GM23338 (cell line): ENCODE measurements around the gene MAN1C1. TPM values are rescaled to one million over a fixed set of nuclear protein-coding genes. Genes with fewer than 3 reads are reported as not detected.

Experiments
- ATAC-seq: fragments of 200-7000 bp; cut with Tn5 transposase; 3 replicates; pipeline ENCODE4 v1.9.1; 2020
- DNase-seq: peaks from one replicate; pipeline ENCODE4 v3.0.0-alpha.2; 2015; ENCODE audit warnings: low spot score
- H2AFZ ChIP-seq: fragments of 200-600 bp; sonication (generic); 2 replicates; pipeline ENCODE4 v1.8.0; 2016; ENCODE audit warnings: antibody characterized with exemption, mild to moderate bottlenecking, moderate library complexity
- H3F3A ChIP-seq: fragments of 200-600 bp; sonication (generic); replicated peaks from 2 replicates; pipeline ENCODE4 v1.8.0; 2017; ENCODE audit warnings: antibody characterized with exemption, mixed run types, low read depth
- H3K27ac ChIP-seq: fragments of 200-600 bp; sonication (generic); 2 replicates; pipeline ENCODE4 v1.6.1; 2016; ENCODE audit warnings: low read depth
- H3K27me3 ChIP-seq: fragments of 200-600 bp; sonication (generic); 2 replicates; pipeline ENCODE4 v1.8.0; 2016; ENCODE audit warnings: mild to moderate bottlenecking, mixed run types, moderate library complexity; ENCODE audit not compliant: insufficient read depth
- H3K36me3 ChIP-seq: fragments of 200-600 bp; sonication (generic); 2 replicates; pipeline ENCODE4 v1.8.0; 2016; ENCODE audit warnings: mild to moderate bottlenecking; ENCODE audit not compliant: insufficient read depth
- H3K4me1 ChIP-seq: fragments of 200-600 bp; sonication (generic); 2 replicates; pipeline ENCODE4 v1.8.0; 2016; ENCODE audit warnings: mild to moderate bottlenecking, moderate library complexity; ENCODE audit not compliant: insufficient read depth
- H3K4me2 ChIP-seq: fragments of 200-600 bp; sonication (generic); 2 replicates; pipeline ENCODE4 v1.7.1; 2017; ENCODE audit warnings: mixed run types
- H3K4me3 ChIP-seq: fragments of 200-600 bp; sonication (generic); 2 replicates; pipeline ENCODE4 v1.6.1; 2016; ENCODE audit warnings: mixed run types
- H3K79me2 ChIP-seq: fragments of 200-600 bp; sonication (generic); replicated peaks from 2 replicates; pipeline ENCODE4 v1.8.0; 2017; ENCODE audit warnings: mild to moderate bottlenecking; ENCODE audit not compliant: insufficient read depth
- H3K9me2 ChIP-seq: fragments of 200-600 bp; sonication (generic); 2 replicates; pipeline ENCODE4 v1.8.0; 2017; ENCODE audit not compliant: insufficient read depth
- H4K20me1 ChIP-seq: fragments of 200-600 bp; sonication (generic); replicated peaks from 2 replicates; pipeline ENCODE4 v1.8.0; 2017; ENCODE audit warnings: mild to moderate bottlenecking; ENCODE audit not compliant: insufficient read depth
- H3K27ac Mint-ChIP-seq: 2 replicates; pipeline ENCODE4 v1.8.0; 2020; ENCODE audit warnings: inconsistent platforms, mild to moderate bottlenecking, moderate library complexity, mixed read lengths
- H3K27me3 Mint-ChIP-seq: 3 replicates; pipeline ENCODE4 v1.8.0; 2022; ENCODE audit warnings: low read depth, mild to moderate bottlenecking, moderate library complexity, mixed read lengths, inconsistent platforms; ENCODE audit not compliant: insufficient read depth, poor library complexity
- H3K36me3 Mint-ChIP-seq: 3 replicates; pipeline ENCODE4 v1.8.0; 2021; ENCODE audit warnings: low read depth, mild to moderate bottlenecking, inconsistent platforms, moderate library complexity, mixed read lengths
- H3K4me1 Mint-ChIP-seq: 3 replicates; pipeline ENCODE4 v1.8.0; 2020; ENCODE audit warnings: mild to moderate bottlenecking, inconsistent platforms, mixed read lengths
- H3K4me3 Mint-ChIP-seq: 3 replicates; pipeline ENCODE4 v1.8.0; 2021; ENCODE audit warnings: moderate library complexity, mild to moderate bottlenecking, inconsistent platforms, mixed read lengths
- H3K9me3 Mint-ChIP-seq: 3 replicates; pipeline ENCODE4 v1.8.0; 2020; ENCODE audit warnings: moderate library complexity, mild to moderate bottlenecking, inconsistent platforms, mixed read lengths
- CREB1 ChIP-seq: fragments of 250-450 bp; sonication (Bioruptor Pico); IDR thresholded peaks from 2 replicates; pipeline ENCODE4 v1.5.0; 2020; ENCODE audit warnings: low read depth, mild to moderate bottlenecking, moderate library complexity
- JUNB ChIP-seq: IDR thresholded peaks from one replicate; pipeline ENCODE4 v1.6.1; 2016; ENCODE audit warnings: antibody characterized with exemption; ENCODE audit not compliant: unreplicated experiment
- POLR2AphosphoS5 ChIP-seq: IDR thresholded peaks from 2 replicates; pipeline ENCODE4 v1.6.1; 2016; ENCODE audit warnings: antibody characterized with exemption, low read depth
- ZNF114 ChIP-seq: fragments of 250-450 bp; sonication (Bioruptor Pico); IDR thresholded peaks from 2 replicates; pipeline ENCODE4 v1.5.0; 2020; ENCODE audit warnings: mild to moderate bottlenecking, moderate library complexity
- ZNF331 ChIP-seq: fragments of 250-450 bp; sonication (Bioruptor Pico); IDR thresholded peaks from 2 replicates; pipeline ENCODE4 v1.5.0; 2020; ENCODE audit warnings: low read depth, mild to moderate bottlenecking, moderate library complexity
- polyA plus RNA-seq: library from polyadenylated mRNA; unstranded; fragments of >200 nt; fragmentation: Nextera tagmentation; extraction: Ambion mirVana; gene quantifications from 2 replicates; pipeline ENCODE4 v1.2.1, GENCODE V29; 2016
- total RNA-seq: library from RNA; depleted of rRNA; stranded (reverse); fragments of >200 nt; shearing (Covaris generic); gene quantifications from 2 replicates; pipeline ENCODE4 v1.2.3, GENCODE V29; 2014
- TF ChIP-seq, protein P1 (sequence below): fragments of 250-450 bp; sonication (Bioruptor Pico); IDR thresholded peaks from 2 replicates; pipeline ENCODE4 v1.5.0; 2020; ENCODE audit warnings: mild to moderate bottlenecking, moderate library complexity

Gene MAN1C1
- total and polyA plus RNA-seq, 2 experiments from 2014 or later: 5.4 to 13.6 TPM

DNA sequence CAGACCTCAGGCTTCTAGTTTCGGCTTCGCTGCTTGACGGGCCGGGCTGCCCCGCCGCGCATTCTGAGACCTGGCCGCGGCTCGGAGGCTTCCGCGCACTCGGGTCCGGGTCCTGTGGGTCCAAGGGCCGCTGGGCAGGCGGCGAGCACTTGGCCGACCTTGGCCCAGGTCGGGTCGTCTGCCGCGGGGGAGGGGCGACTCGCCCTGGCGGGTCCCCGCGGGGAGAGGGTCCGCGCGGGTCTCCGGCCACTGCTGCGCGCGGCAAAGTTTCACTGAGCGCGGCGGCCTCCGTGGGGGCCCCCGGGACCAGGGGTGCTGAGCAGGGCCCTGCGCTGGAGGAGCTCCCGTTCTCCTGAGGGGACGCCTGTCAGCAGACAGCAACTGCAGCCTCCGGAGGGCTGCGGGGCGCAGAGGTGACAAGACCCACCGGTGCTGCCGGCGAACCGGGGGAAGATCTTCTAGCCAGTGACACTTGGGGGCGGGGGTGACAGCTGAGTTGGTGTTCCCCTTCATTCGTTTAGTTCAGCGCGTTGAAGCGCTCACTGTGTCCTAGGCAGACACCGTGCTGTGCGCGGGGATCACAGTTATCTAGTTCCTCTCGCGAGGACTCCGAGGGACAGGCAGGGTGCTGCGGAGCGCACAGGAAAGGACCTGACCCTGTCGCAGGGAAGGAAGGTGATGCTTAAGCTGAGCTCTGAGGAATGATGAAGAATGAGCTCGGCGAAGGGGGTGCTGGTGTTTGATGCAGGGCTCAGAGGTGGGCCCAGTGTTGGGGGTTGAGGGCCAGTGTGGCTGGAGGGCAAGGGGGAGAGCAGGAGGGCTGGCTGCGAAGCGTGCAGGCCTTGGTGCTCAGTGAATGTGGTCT lies 203.9 kb downstream of the MAN1C1 start:
- peak overlapping the region; percentile 94 for H3K4me3 ChIP-seq
- peaks cover 18% of the 10 kb centered on the region for H3F3A ChIP-seq
- peaks cover 13% of the 10 kb centered on the region for H3K27me3 ChIP-seq
- no peak; the same call in 1 of the 2 replicates for TF ChIP-seq POLR2AphosphoS5
- TF ChIP-seq, protein P1, sequence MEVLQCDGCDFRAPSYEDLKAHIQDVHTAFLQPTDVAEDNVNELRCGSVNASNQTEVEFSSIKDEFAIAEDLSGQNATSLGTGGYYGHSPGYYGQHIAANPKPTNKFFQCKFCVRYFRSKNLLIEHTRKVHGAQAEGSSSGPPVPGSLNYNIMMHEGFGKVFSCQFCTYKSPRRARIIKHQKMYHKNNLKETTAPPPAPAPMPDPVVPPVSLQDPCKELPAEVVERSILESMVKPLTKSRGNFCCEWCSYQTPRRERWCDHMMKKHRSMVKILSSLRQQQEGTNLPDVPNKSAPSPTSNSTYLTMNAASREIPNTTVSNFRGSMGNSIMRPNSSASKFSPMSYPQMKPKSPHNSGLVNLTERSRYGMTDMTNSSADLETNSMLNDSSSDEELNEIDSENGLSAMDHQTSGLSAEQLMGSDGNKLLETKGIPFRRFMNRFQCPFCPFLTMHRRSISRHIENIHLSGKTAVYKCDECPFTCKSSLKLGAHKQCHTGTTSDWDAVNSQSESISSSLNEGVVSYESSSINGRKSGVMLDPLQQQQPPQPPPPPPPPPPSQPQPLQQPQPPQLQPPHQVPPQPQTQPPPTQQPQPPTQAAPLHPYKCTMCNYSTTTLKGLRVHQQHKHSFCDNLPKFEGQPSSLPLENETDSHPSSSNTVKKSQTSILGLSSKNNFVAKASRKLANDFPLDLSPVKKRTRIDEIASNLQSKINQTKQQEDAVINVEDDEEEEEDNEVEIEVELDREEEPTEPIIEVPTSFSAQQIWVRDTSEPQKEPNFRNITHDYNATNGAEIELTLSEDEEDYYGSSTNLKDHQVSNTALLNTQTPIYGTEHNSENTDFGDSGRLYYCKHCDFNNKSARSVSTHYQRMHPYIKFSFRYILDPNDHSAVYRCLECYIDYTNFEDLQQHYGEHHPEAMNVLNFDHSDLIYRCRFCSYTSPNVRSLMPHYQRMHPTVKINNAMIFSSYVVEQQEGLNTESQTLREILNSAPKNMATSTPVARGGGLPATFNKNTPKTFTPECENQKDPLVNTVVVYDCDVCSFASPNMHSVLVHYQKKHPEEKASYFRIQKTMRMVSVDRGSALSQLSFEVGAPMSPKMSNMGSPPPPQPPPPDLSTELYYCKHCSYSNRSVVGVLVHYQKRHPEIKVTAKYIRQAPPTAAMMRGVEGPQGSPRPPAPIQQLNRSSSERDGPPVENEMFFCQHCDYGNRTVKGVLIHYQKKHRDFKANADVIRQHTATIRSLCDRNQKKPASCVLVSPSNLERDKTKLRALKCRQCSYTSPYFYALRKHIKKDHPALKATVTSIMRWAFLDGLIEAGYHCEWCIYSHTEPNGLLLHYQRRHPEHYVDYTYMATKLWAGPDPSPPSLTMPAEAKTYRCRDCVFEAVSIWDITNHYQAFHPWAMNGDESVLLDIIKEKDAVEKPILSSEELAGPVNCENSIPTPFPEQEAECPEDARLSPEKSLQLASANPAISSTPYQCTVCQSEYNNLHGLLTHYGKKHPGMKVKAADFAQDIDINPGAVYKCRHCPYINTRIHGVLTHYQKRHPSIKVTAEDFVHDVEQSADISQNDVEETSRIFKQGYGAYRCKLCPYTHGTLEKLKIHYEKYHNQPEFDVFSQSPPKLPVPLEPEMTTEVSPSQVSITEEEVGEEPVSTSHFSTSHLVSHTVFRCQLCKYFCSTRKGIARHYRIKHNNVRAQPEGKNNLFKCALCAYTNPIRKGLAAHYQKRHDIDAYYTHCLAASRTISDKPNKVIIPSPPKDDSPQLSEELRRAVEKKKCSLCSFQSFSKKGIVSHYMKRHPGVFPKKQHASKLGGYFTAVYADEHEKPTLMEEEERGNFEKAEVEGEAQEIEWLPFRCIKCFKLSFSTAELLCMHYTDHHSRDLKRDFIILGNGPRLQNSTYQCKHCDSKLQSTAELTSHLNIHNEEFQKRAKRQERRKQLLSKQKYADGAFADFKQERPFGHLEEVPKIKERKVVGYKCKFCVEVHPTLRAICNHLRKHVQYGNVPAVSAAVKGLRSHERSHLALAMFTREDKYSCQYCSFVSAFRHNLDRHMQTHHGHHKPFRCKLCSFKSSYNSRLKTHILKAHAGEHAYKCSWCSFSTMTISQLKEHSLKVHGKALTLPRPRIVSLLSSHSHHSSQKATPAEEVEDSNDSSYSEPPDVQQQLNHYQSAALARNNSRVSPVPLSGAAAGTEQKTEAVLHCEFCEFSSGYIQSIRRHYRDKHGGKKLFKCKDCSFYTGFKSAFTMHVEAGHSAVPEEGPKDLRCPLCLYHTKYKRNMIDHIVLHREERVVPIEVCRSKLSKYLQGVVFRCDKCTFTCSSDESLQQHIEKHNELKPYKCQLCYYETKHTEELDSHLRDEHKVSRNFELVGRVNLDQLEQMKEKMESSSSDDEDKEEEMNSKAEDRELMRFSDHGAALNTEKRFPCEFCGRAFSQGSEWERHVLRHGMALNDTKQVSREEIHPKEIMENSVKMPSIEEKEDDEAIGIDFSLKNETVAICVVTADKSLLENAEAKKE (CRISPR knock-in tag): no peak
- no peak for TF ChIP-seq JUNB
- no peak for TF ChIP-seq CREB1 (CRISPR knock-in tag)
- TF ChIP-seq ZNF114: no peak
- TF ChIP-seq ZNF331 (CRISPR knock-in tag): no peak
- H3K27ac ChIP-seq: peak overlapping the region; percentile 80
- H3K9me2 ChIP-seq: no peaks in the 10 kb centered on the region
- H3K4me3 Mint-ChIP-seq: peak overlapping the region; percentile 100
- H3K4me1 ChIP-seq: peaks cover 24% of the 10 kb centered on the region
- H3K27ac Mint-ChIP-seq: 0 out of 2 replicates have a peak overlapping the region, but pooled peaks have one; percentile 35
- DNase-seq (peak; percentile 80), ATAC-seq (peak; percentile 57)
- peak overlapping the region; percentile 97 for H2AFZ ChIP-seq
- peak overlapping the region; percentile 99 for H3K4me2 ChIP-seq
- peaks cover 18% of the 10 kb centered on the region for H3K27me3 Mint-ChIP-seq
- H3K36me3 Mint-ChIP-seq: 0 out of 3 replicates have a peak, but pooled peaks cover 3% of the 10 kb centered on the region
- H3K36me3 ChIP-seq: no peaks in the 10 kb centered on the region
- H3K79me2 ChIP-seq: 0 out of 2 replicates have a peak, but pooled peaks cover 2% of the 10 kb centered on the region
- no peaks in the 10 kb centered on the region for H3K9me3 Mint-ChIP-seq
- 0 out of 2 replicates have a peak, but pooled peaks cover 6% of the 10 kb centered on the region for H4K20me1 ChIP-seq
- H3K4me1 Mint-ChIP-seq: peaks cover 30% of the 10 kb centered on the region
